Esophagus muscularis mucosa (tissue), 4 donors: Measurements from ENCODE around the gene TERF2IP.

Experiments
- CTCF ChIP-seq, 3 experiments: fragments of 200-600 bp in 2 of 3; fragments of 450-650 bp in 1 of 3; sonication (generic) in 2 of 3; IDR thresholded peaks; one replicate each; pipeline ENCODE4 v1.5.1; 2017 to 2019; ENCODE audit warnings: antibody characterized with exemption in 3 of 3, mild to moderate bottlenecking in 2 of 3, moderate library complexity in 1 of 3
- EP300 ChIP-seq: sonication (generic); formaldehyde crosslinking; IDR thresholded peaks from one replicate; pipeline ENCODE4 v1.6.1; 2017; ENCODE audit warnings: antibody characterized with exemption
- POLR2A ChIP-seq: fragments of 450-650 bp; IDR thresholded peaks from one replicate; pipeline ENCODE4 v1.6.1; 2017; ENCODE audit warnings: antibody characterized with exemption, moderate library complexity, mild to moderate bottlenecking, low read depth
- POLR2AphosphoS5 ChIP-seq, 2 donors: sonication (generic); formaldehyde crosslinking; IDR thresholded peaks; one replicate each; pipeline ENCODE4 v1.6.1; 2017; ENCODE audit warnings: antibody characterized with exemption in 2 of 2

DNA sequence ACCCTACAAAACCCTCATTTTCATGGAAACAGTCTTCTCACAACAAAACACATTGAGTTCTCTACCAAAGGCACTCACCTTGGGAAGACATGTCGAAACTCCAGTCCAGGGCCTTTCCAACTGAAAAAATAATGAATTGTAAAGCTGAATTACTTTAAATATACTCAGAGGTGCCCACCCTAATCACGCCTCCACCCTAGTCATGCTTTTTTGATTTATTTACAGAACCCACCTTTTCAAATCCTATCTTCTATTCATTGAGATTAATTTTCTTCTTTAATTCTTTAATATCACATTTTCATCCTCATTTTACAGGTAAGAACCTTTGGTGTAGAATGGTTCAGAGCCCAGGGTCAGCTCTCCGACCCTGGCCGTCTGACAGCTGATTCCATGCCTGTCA, 29.3 kb downstream of the TERF2IP start, which contains the start of gene CPHXL2:
- no peak for TF ChIP-seq CTCF (IDR thresholded peaks at IDR 0.05)
- TF ChIP-seq POLR2A = no peak
- TF ChIP-seq POLR2AphosphoS5 (IDR thresholded peaks at IDR 0.05) = no peak
- TF ChIP-seq EP300 = no peak
